ENCODE data around the gene SDC4. TPM values are rescaled to one million over a fixed set of nuclear protein-coding genes. Genes with fewer than 3 reads are reported as not detected.

Gene SDC4
- polyA plus RNA-seq, 1 donor (not counting 4 experiments of a cell fraction or from before 2014, with no cell fraction given): 114 TPM

- Histone ChIP-seq H4K20me1 (ENCODE audit: control insufficient read depth, extremely low read depth, insufficient read depth, low read length) (no peaks in the 10 kb centered on the region), H2AFZ (ENCODE audit: control insufficient read depth, low read length) (no peak overlapping the region), H3K36me3 (ENCODE audit: control insufficient read depth in 2 of 2, extremely low read depth in 1 of 2, insufficient read depth in 2 of 2, low read length in 2 of 2) (no peaks in the 10 kb centered on the region), H3K9me3 (ENCODE audit: control insufficient read depth, low read depth, low read length) (no peaks in the 10 kb centered on the region), H3K9ac (ENCODE audit: control insufficient read depth, extremely low read depth, insufficient read depth, low read length) (no peak overlapping the region), H3K27me3 (ENCODE audit: control insufficient read depth, extremely low read depth, insufficient read depth, low read length) (peaks cover 15% of the 10 kb centered on the region), H3K9me1 (ENCODE audit: control insufficient read depth, extremely low read depth, insufficient read depth, low read length) (no peaks in the 10 kb centered on the region), H3K27ac (ENCODE audit: control insufficient read depth, insufficient read depth, low read length) (no peak overlapping the region), H3K79me2 (ENCODE audit: control insufficient read depth, insufficient read depth, low read length) (no peaks in the 10 kb centered on the region), H3K4me1 (ENCODE audit: control insufficient read depth, extremely low read depth, insufficient read depth, low read length) (peaks cover 7% of the 10 kb centered on the region), H3K4me2 (ENCODE audit: control insufficient read depth, extremely low read depth, insufficient read depth, low read depth, low read length) (no peak overlapping the region), H3K4me3 (ENCODE audit: control insufficient read depth in 2 of 3, extremely low read depth in 1 of 3, insufficient read depth in 2 of 3, low read depth in 1 of 3, low read length in 3 of 3) (no peak overlapping the region)
- dilution Hi-C loops (cut with MboI; ENCODE audit: extremely low pct_ligation_motif_present, low sequenced_read_pairs): no loop called here
- no peak for DNase-seq (ENCODE audit: low read depth, low spot score)
- no peak for FAIRE-seq
- TF ChIP-seq EZH2 (IDR thresholded peaks at IDR 0.05; ENCODE audit: low read length) (no peak), CTCF (optimal IDR thresholded peaks at IDR 0.05 in 1 of 3, IDR thresholded peaks at IDR 0.05 in 1 of 3, conservative IDR thresholded peaks at IDR 0.05 in 1 of 3; ENCODE audit: extremely low read depth in 1 of 3, insufficient read depth in 2 of 3, low read length in 3 of 3) (no peak)
Measured at GRCh38 chr20:45288376-45288775, 59.8 kb downstream of the SDC4 start.

GRCh38 chr20:45283551-45284057, 64.6 kb downstream of the SDC4 start:
- no peak overlapping the region for H3K9ac ChIP-seq (ENCODE audit: control insufficient read depth, extremely low read depth, insufficient read depth, low read length)
- H3K36me3 ChIP-seq (ENCODE audit: control insufficient read depth in 2 of 2, extremely low read depth in 1 of 2, insufficient read depth in 2 of 2, low read length in 2 of 2): no peaks in the 10 kb centered on the region
- no peaks in the 10 kb centered on the region for H4K20me1 ChIP-seq (ENCODE audit: control insufficient read depth, extremely low read depth, insufficient read depth, low read length)
- H3K4me3 ChIP-seq (ENCODE audit: control insufficient read depth in 2 of 3, extremely low read depth in 1 of 3, insufficient read depth in 2 of 3, low read depth in 1 of 3, low read length in 3 of 3): no peak overlapping the region
- no peaks in the 10 kb centered on the region for H3K79me2 ChIP-seq (ENCODE audit: control insufficient read depth, insufficient read depth, low read length)
- H3K4me2 ChIP-seq (ENCODE audit: control insufficient read depth, extremely low read depth, insufficient read depth, low read depth, low read length): no peak overlapping the region
- H3K4me1 ChIP-seq (ENCODE audit: control insufficient read depth, extremely low read depth, insufficient read depth, low read length): peaks cover 7% of the 10 kb centered on the region
- H3K9me1 ChIP-seq (ENCODE audit: control insufficient read depth, extremely low read depth, insufficient read depth, low read length): no peaks in the 10 kb centered on the region
- dilution Hi-C loops (cut with MboI; ENCODE audit: extremely low pct_ligation_motif_present, low sequenced_read_pairs): no loop called here
- peaks cover 8% of the 10 kb centered on the region for H3K27me3 ChIP-seq (ENCODE audit: control insufficient read depth, extremely low read depth, insufficient read depth, low read length)
- FAIRE-seq (no peak), DNase-seq (ENCODE audit: low read depth, low spot score) (no peak)
- H3K9me3 ChIP-seq (ENCODE audit: control insufficient read depth, low read depth, low read length): no peaks in the 10 kb centered on the region
- TF ChIP-seq EZH2 (IDR thresholded peaks at IDR 0.05; ENCODE audit: low read length) (no peak), CTCF (optimal IDR thresholded peaks at IDR 0.05 in 1 of 3, IDR thresholded peaks at IDR 0.05 in 1 of 3, conservative IDR thresholded peaks at IDR 0.05 in 1 of 3; ENCODE audit: extremely low read depth in 1 of 3, insufficient read depth in 2 of 3, low read length in 3 of 3) (no peak)
- no peak overlapping the region for H2AFZ ChIP-seq (ENCODE audit: control insufficient read depth, low read length)
- H3K27ac ChIP-seq (ENCODE audit: control insufficient read depth, insufficient read depth, low read length): no peak overlapping the region
